Stimulated activated CD8-positive, alpha-beta memory T cell treated with anti-CD3 and anti-CD28 coated beads, Interleukin-15, amount 100 ng/mL, for 48 hours (primary cell): ENCODE measurements around the gene WASL.
"Not testable (repeated sequence)": the region's sequence is repeated elsewhere in the genome, so short reads cannot be mapped to it uniquely, and the experiment has no call there.

ENCODE experiments used
- DNase-seq, 2 donors: peaks; one replicate each; pipeline ENCODE4 v3.0.0-alpha.2; 2020; ENCODE audit warnings: low read depth in 2 of 2

Gene WASL

DNA sequence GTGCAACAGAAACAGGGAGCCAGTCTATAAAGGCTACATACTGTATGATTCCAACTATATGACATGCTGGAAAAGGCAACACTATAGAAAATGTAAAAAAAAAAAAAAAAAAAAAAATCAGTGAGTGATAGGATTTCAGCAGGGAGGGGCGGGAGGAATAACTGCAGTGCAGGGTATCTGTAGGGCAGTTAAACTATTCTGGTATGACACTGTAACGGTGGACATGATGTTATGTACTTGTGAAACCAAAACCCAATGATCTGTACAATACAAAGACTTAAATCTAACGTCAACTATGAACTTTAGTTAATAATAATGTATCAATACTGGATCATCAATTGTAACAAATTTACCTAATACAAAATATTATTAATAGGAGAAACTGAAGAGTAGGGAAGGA, 14.3 kb downstream of the WASL start:
- no peak for DNase-seq

DNA sequence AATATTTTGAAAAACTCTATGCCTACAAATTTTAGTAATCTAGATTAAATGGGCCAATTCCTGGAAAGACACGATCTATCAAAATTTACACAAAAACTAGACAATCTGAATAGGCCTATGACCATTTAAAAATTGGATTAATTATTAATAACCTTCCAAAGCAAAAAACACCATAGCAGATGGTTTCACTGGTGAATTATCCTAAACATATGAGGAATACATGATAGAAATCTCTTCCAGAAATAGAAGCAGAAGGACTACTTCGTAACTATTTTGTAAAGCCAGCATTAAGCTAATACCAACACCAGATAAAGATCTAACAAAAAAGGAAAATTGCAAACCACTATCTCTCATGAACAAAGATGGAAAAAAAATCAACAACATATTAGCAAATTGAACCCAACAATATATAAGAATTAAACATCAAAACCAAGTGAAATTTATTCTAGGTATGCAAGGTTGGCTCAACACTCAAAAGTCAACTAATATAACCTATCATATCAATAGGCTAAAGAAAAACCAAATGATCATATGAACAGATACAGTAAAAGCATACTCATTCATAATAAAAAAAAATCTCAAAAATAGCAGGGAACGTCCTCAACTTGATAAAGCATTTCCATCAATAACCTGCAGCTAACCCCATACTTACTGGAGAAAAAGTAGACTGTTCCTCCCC, 16.3 kb downstream of the WASL start:
- DNase-seq: no peak

DNA sequence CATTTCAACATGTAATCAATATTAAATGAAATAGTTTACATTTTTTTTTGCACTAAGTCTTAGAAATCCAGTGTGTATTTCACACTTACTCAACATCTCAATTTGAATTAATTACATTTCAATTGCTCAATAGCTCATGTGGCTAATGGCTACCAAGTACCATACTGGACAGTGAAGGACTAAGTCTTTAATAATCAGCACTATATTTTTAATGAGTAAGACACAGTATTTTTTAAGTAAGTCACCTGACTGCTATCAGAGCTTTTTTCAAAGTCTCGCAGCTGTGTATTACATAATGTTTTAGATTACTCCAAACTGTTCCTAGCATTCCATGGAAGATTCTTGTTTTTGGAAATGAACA, 19.6 kb downstream of the WASL start:
- DNase-seq: no peak

DNA sequence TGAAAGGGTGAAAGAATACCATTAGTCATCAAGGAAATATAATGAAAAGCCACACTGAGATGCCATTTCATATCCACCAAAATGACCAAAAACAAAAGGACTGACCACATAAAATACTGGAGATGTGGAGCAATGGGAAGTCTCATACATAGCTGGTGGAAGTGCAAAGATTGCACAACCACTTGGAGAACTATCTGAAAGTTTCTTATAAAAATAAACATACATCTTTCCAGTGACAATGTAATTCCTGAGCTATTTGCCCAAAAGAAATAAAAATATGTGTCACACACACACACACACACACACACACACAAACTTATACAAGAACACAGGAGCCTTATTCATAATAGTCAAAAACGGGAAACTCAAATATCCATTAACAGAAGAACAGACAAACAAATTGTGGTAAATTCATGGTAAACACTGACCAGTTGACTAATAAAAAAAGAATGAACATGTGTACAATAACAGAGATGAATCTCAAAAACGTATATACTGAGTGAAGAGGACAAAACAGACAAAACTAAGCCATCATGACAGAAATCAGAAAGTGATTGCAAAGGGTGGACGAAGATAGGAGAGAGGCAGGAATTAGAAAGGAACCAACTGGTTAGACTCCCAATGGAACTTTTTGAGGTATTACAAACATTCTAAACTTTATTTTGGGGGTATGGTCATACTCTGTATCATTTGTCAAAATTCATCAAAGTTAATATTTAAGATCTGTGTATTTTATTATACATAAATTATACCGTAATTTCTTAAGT, 21.5 kb downstream of the WASL start:
- DNase-seq: no peak

DNA sequence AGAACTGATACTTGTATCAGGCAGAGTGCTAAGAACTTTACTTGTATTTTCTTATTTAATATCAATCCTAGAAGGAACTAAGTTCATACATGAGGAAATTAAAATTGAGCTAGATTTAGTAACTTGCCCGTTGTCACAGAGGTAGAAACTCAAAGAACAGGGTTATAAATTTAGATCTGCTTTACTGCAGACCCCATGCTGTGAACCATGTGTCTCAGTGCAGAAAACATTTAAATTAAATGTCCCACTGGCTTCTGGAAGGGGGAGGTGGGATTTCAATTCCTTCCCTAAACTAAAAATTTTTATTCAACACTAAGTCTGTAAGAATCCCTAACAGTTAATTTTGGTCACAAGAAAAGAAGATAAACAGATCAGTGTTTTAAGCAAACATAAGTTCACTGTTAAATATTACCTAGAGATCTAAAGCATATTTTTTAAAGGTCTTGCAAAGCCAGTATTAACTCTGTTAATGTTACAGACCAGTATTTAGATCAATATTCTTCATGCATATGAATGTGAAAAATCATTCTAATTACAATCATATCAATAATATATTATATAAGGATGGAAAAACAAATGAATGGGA, 23.1 kb downstream of the WASL start:
- no peak for DNase-seq

DNA sequence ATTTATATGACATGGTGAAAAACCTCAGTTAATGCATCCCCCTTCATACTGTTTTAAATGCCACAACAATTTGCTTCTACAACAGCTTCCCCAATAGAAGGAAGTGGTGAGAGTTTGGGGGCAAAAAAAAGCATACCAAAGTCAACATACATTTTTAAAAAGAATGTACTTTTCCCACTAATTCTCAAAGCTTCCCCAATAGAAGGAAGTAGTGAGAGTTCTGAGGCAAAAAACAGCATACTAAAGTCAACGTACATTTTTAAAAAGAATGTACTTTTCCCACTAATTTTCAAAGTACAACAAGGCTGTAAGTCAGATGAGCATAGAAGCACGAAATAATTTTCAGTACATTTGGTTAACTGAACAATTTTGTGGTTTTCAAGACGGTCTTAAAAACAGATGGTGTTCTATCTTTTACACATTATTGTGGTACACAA, 24.0 kb downstream of the WASL start:
- no peak for DNase-seq

DNA sequence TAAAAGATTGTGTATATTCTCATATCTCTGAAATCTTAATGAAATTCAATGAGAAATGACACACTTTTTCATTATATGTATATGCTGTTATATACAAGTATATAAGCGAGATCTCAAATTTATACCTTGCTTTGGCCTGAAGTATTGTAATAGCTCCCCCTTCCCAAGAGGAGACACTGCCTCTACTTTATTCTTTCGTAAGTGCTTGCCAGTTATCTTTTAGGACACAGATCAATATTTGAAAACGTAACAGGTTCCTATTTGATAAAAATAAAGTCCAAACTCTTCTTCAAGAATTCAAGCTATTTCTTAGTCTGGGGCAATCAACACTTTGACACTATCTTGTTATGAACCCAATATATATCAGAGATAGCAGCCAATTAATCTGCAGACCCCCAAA, 24.9 kb downstream of the WASL start:
- DNase-seq: no peak

DNA sequence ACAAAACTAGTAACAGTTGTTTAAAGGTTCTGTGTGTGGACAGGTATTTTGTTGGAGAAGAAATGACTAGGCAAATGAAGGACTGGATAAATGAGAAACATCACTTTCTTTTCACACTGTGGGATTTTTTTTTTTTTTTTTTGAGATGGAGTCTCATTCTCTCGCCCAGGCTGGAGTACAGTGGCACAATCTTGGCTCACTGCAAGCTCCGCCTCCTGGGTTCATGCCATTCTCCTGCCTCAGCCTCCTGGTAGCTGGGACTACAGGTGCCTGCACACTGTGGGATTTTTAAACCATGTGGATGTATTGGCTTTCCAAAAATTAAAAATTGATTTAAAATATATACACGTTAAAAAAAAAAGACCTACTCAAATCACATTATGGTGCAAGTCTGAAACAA, 28.3 kb downstream of the WASL start:
- not testable (repeated sequence) for DNase-seq

DNA sequence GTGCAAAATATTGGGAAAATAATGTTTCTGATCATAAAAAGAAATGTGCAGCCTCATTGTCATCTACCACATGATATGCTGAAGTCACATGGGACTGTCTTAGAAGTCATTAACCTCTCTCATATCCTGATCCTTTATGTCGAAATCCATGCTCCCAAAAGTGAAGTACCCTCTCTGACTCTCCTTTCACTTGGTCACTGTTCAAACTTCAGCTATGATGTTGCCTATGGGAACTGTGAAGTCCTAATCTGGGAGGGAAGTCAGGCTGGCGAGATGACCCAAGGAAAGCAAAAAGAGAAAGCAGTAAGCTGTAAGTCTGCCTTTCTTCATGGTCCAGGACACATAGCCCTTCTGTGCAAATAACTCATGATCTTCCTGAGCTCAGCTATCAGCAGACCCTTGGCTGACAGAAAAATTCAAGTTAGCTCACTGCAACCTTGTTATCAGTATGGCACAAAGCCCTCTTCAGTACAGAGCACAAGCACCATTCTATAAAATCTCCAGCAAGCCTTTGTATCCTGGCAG, 29.5 kb downstream of the WASL start:
- no peak for DNase-seq

DNA sequence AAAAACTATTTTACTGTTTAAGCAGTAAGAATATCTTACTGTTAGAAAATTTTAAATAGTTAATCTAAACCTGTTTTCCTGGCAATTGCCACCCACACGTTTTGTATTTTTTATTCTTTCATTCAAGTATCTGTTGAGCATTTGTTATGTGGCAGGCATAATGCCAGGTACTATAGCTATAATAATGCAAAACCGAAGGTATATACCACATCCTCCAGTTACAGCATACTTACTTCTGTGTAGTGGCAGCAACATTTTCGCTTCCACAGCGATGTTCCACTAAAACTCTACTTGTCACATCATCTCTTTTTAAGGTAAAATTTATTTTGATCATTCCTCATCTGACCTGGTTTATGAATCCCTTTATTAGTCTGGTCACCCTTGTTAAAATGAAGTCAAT, 30.0 kb downstream of the WASL start:
- DNase-seq: no peak

DNA sequence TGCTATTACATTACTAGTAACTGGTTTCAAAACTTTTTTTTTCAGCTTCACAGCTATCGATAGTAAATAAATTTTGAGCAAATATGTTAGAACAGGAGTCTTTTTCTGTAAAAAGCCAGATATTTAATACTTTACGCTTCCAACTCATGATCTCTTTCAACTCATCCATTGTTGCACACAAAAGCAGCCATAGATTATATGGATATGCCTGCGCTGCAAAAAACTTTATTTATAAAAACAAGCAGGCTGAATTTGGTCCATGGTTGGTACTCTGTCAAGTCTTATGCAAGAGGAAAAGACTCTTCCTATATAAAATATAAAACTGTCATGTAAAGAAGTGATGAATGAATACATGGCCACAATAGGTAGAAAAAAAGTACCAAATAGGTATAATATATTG, 31.1 kb downstream of the WASL start:
- no peak for DNase-seq

DNA sequence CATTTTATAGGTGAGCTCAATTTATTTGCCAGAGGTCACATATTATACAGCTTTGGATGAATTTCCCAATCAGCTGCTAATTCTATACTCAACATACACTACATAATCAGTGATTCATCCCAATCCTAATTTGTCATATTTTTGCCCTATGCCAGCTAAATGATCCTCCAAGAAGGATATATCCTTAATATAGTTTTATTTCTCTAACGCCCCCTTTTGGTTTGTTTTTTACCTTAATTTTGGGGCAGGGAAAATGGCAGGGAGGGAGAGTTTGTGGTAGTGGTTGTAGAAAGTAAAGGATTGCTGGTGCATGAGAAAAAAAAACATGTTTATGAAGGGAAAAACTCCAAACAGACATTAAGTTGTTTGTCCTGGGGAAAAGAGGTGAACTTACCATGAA, 31.9 kb downstream of the WASL start:
- no peak for DNase-seq

DNA sequence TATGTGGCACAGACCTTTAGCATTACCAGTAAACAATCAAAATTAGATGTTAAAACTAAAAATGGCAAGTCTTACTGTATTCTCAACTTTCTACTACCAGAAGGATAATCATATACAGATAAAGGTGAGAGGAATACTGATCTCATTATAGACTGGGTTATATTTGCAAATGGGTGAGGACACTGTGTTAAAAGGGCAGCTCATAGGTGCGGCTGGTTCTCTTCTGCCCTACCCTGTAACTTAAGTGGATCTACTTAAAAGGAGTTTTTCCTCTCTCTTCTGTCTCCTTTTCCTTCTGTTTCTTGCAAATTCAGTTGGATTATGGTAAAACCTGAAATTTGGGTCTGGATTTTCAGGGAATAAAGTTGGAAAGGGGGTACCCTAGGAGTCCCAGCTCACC, 33.0 kb downstream of the WASL start:
- DNase-seq: no peak

DNA sequence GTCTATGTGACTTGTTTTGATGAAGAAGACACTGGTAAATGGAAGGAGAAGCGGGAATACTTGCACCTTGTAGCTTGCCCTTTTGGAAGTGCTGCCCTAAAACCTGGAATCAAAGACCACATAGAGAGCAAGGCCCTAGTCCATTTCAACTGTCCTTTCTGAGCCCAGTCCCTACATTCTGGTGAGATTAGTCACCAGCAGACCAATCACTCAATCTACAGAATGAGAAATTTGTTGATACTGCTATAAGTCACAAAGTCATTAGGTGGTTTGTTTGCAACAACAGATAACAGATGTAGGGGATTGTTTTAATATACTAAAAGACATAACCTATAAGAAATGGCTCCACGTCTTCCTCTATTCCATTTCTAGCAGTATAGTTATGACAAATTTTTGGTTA, 33.6 kb downstream of the WASL start:
- no peak for DNase-seq

DNA sequence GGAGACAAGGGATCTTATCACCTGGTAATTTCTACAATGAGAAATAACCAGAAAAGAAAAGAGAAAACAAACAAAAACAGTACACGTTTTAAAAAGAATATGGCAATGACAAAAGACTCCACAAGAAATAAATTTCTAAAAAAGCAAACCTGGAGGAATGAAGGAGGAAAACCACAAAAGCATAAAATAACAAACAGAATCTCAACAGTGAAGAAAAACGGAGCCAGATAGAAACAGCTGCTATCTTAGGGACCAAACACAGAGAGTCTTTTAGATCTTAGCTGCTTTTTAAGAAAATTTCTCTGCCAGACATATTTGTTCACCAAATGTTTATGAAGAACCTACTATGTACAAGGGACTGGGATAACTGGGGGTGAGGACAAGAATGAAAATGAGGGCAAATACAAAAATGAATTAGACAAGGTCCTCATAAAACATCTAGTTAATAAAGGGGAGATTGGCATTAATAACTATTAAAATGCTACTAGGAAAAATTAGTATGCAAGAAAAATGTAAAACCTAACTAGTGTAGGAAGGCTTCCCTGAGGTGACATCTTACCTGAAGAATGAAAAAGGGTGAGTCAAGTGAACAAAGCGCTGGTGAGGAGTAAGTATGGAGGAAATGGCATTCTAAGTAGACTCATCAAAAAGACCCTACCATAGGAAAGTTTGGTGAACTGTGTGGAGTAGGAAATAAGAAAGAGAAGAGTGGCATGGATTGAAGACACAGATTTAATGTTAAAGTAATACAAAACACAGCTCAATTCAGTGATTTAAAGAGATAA, 34.3 kb downstream of the WASL start:
- DNase-seq: no peak

DNA sequence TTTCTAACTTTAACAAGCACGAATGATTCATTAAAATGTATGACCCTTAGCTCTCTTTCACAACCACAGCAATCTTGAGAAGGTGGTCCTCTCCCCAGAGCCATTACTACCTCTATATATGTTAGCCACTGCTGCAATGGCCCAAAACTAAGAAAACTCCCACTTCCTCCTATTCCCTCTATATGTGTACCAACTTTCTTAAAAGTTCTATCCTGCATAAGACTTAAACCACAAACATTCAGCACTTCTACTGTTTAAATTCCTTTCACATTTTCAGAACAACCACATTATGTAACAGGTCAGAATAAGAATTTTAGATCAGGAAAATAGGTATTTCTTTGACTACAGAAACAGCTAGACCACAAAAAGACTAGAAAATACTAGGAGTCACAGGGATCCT, 36.2 kb downstream of the WASL start:
- DNase-seq: no peak

DNA sequence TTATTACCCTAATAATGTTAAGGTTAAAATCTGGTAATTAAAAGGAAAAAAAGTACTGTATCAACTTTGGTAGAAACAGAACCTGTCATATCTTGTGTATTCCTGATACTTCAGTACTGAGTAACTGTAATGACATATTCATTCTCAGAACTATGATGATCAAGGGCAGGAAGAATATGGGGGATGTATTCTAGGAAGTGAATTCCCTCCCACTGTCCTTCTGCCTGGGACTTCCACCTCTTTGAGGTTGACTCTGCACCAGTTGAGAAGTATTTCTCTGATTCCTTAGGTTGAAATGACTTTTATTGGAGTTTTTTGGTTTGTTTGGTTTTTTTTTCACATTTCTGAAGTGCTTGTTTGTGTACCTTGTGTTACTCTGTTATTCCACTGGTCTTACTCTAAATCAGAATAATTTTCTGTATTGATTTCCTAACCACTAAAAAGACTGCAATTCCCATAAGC, 36.9 kb downstream of the WASL start:
- DNase-seq: no peak

DNA sequence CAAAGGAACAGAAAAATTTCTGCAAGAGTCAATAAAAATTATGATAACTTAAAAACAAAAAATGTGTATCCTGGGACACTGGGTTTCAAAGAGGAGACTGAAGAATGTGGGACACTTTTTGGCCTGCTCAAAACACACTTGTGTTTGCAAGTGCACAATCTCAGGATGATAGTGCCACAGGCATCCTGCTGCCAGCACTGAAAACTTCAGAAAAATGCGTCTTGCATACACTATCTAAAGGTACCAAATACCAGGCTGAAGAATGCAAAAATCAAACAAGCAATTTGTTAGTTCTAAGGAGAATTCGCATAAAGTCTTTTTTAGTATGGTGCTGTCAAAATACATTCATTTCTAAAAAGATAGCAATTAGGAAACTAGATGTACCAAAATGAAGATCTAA, 38.1 kb downstream of the WASL start:
- no peak for DNase-seq

DNA sequence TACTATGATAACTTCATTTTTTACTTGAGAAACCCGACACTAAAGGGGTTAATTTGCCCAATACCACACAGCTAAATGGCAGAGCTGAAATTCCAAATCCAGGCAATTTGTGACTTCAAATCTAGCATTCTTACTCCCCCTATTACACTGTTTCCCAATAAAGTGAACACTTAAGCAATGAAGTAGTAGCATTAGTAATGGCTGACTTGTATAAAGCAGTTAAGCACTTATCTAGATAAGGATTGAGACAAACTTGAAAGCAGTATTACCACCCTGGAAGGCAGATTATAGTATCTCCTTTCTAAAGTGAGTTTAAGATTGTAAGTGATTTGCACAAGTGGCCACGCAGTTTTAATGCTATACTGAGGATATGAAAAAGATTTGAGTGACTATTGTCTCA, 39.3 kb downstream of the WASL start:
- DNase-seq: no peak

DNA sequence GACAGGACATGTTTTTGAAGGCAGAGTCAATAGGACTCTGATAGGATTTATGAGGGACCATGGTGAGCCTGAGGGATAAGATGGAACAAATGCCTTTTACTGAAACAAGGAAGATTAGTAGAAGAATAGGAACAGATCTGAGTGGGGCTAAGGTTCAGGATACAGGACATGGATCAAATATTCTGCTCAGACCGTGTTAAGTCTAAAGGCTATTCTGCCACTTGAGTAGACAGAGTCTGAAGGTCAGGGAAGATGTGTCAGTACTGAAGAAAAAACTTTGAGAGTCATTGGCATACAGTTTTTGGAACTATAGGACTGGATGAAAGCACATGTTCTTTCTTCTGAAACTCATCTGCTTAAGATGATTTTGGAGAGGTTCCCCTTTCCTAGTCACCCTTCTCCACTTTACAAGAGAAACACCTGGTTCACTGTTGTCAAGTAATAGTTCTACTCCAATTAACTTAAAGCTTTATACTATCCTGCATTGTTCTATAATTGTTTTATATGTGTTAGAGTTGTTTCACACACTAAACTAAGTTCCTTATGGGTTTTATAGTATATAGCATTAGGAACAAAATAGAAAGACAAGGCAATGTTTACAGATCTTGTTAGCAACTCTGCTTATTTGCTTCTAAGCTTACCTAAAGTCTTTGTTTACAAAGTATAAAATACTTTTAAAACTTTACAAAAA, 43.4 kb downstream of the WASL start:
- no peak for DNase-seq

DNA sequence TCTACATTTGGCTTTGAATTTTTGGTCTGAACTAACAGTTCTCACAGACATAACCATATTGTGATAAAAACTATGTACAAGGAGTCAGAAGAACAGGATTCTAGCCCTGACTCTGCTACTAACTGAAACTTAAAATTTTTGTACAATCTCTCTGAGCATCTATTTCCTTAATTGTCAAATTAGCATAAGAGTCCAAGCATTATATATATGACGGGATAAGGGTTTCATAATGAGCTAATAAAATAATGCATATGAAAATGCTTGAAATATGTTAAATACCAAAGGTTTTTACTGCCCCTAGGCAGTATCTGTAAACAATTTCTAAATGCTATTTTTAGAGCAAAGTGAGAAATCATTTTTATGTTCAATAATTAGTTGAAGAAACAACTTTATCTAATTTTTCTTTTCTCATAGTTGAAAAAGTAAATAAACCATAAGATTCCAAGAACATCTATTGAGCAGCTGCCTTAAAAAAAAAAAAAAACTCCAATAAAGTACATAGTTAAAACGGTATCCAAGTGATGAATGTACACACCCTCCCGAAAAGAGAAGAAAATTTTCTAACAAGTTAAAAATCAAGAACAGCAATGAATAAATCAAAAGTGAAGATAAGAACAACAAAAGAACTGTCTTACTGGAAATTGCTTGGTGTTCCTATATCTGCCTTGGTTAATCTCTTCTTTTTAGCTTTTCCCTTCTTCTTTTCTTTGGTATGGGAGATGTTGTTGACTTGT, 52.7 kb downstream of the WASL start:
- no peak for DNase-seq
